Activated CD4-positive, alpha-beta T cell treated with anti-CD3 and anti-CD28 coated beads, Interleukin-2, amount 50 U/mL, for 16 hours (primary cell): Measurements from ENCODE around the gene OR52N2.

Source experiments
- DNase-seq: peaks from one replicate; pipeline ENCODE4 v3.0.0-alpha.2; 2020

OR52N2 gene

GRCh38 chr11:5808500-5809121, at the start of gene OR52N2:
TSS of gene OR52N2 (plus strand) at chr11:5808924. CDS start at chr11:5820336, 11,412 bp downstream.
- peak; percentile 70 for DNase-seq

GRCh38 chr11:5767056-5767455, 41.7 kb upstream of the OR52N2 start:
- no peak for DNase-seq

GRCh38 chr11:5783255-5783654, 25.5 kb upstream of the OR52N2 start, which contains the start of gene OR52N5:
TSS of gene OR52N5 (minus strand) at chr11:5783355. CDS start at chr11:5778634, 4,721 bp downstream.
- no peak for DNase-seq

GRCh38 chr11:5791165-5791564, 17.6 kb upstream of the OR52N2 start, which contains the start of gene OR52N1:
TSS of gene OR52N1 (minus strand) at chr11:5791265. CDS start at chr11:5788816, 2,449 bp downstream.
- no peak for DNase-seq

GRCh38 chr11:5796541-5796940, 12.2 kb upstream of the OR52N2 start:
- no peak for DNase-seq

GRCh38 chr11:5803982-5804381, 4.7 kb upstream of the OR52N2 start:
- DNase-seq, result no peak

- DNase-seq, result no peak
Observed at GRCh38 chr11:5807580-5807979, 1.1 kb upstream of the OR52N2 start.

GRCh38 chr11:5809122-5809519, 397 bp downstream of the OR52N2 start:
- no peak for DNase-seq

- no peak for DNase-seq
Observed at GRCh38 chr11:5809905-5810795, 1.4 kb downstream of the OR52N2 start.

GRCh38 chr11:5815534-5815933, 6.8 kb downstream of the OR52N2 start:
- no peak for DNase-seq

GRCh38 chr11:5818245-5818886, 9.6 kb downstream of the OR52N2 start:
- no peak for DNase-seq

- DNase-seq, result no peak
Observed at GRCh38 chr11:5831196-5831829, 22.6 kb downstream of the OR52N2 start.

- no peak for DNase-seq
Observed at GRCh38 chr11:5833446-5833845, 24.7 kb downstream of the OR52N2 start.

- no peak for DNase-seq
Observed at GRCh38 chr11:5837695-5838094, 29.0 kb downstream of the OR52N2 start.

GRCh38 chr11:5841797-5842196, 33.1 kb downstream of the OR52N2 start, which contains the start of gene OR52E6:
TSS of gene OR52E6 (minus strand) at chr11:5841897. CDS start at chr11:5841897, 0 bp downstream.
- DNase-seq, result no peak

- no peak for DNase-seq
Observed at GRCh38 chr11:5846701-5847100, 38.0 kb downstream of the OR52N2 start.

- DNase-seq, result no peak
Observed at GRCh38 chr11:5847711-5848110, 39.0 kb downstream of the OR52N2 start.

GRCh38 chr11:5851002-5851401, 42.3 kb downstream of the OR52N2 start:
- DNase-seq, result no peak

- DNase-seq, result no peak
Observed at GRCh38 chr11:5857590-5857989, 48.9 kb downstream of the OR52N2 start, which contains the start of gene OR52E8. TSS of gene OR52E8 (minus strand) at chr11:5857690. CDS start at chr11:5857690, 0 bp downstream.

- no peak for DNase-seq
Observed at GRCh38 chr11:5865826-5866225, 57.1 kb downstream of the OR52N2 start.
